T47D (cell line): ENCODE results near the gene ZNF750.
A peak's percentile ranks its signal among the peaks of the same experiment; 100 is the strongest.
"Not testable (repeated sequence)": the region's sequence is repeated elsewhere in the genome, so short reads cannot be mapped to it uniquely, and the experiment has no call there.

Source experiments
- DNase-seq, 2 experiments: peaks; one replicate each; pipeline versions ENCODE4 v3.0.0 to v3.0.0-alpha.2; 2011 to 2012; ENCODE audit warnings: low read depth in 1 of 2, low spot score in 1 of 2
- JUND ChIP-seq: IDR thresholded peaks from 2 replicates; pipeline ENCODE4 v1.6.1; 2012; ENCODE audit warnings: low read depth
- in situ Hi-C: cut with HindIII; loops from 2 replicates; pipeline ENCODE4 v1.10.0; 2016; ENCODE audit warnings: low sequenced_read_pairs, low pct_unique_long_range_greater_than_20kb

ZNF750 gene

GRCh38 chr17:82794781-82795482 lies 44.9 kb downstream of the ZNF750 start:
- TF ChIP-seq JUND: no peak
- in situ Hi-C loops: no loop called here
- no peak for DNase-seq

- TF ChIP-seq JUND: no peak
- in situ Hi-C loops: no loop called here
- DNase-seq: peak in 1 of 2 experiments; percentile 58
Measured at GRCh38 chr17:82793974-82794630, 45.7 kb downstream of the ZNF750 start.

GRCh38 chr17:82791532-82791931 lies 48.3 kb downstream of the ZNF750 start:
- in situ Hi-C loops: no loop called here

GRCh38 chr17:82790391-82790790 lies 49.4 kb downstream of the ZNF750 start:
- in situ Hi-C loops: no loop called here
- DNase-seq: no peak
- no peak for TF ChIP-seq JUND

More at GRCh38 chr17:82791532-82791931, 48.3 kb downstream of the ZNF750 start:
- no peak for DNase-seq
- TF ChIP-seq JUND: no peak

- in situ Hi-C loops: no loop called here
- no peak for TF ChIP-seq JUND
- no peak for DNase-seq
Measured at GRCh38 chr17:82789806-82790205, 50.0 kb downstream of the ZNF750 start.

GRCh38 chr17:82789051-82789592 lies 50.7 kb downstream of the ZNF750 start:
- no peak for DNase-seq
- in situ Hi-C loops: no loop called here
- TF ChIP-seq JUND: no peak

GRCh38 chr17:82788206-82789001 lies 51.4 kb downstream of the ZNF750 start:
- in situ Hi-C loops: no loop called here
- no peak for DNase-seq
- no peak for TF ChIP-seq JUND

GRCh38 chr17:82787081-82787848 lies 52.6 kb downstream of the ZNF750 start:
- no peak for TF ChIP-seq JUND

GRCh38 chr17:82786427-82786826 lies 53.4 kb downstream of the ZNF750 start:
- TF ChIP-seq JUND: no peak
- in situ Hi-C loops: no loop called here

More at GRCh38 chr17:82787081-82787848, 52.6 kb downstream of the ZNF750 start:
- DNase-seq: no peak
- in situ Hi-C loops: no loop called here

GRCh38 chr17:82785581-82785980 lies 54.2 kb downstream of the ZNF750 start:
- DNase-seq, in situ Hi-C loops: not testable (repeated sequence)

More at GRCh38 chr17:82786427-82786826, 53.4 kb downstream of the ZNF750 start:
- DNase-seq: no peak

- in situ Hi-C loops: no loop called here
- TF ChIP-seq JUND: no peak
Measured at GRCh38 chr17:82783498-82783897, 56.3 kb downstream of the ZNF750 start.

GRCh38 chr17:82782657-82783207 lies 57.1 kb downstream of the ZNF750 start:
- no peak for DNase-seq
- no peak for TF ChIP-seq JUND
- in situ Hi-C loops: no loop called here

More at GRCh38 chr17:82783498-82783897, 56.3 kb downstream of the ZNF750 start:
- no peak for DNase-seq
